NCI-H2081 treated with DMSO at 0.1 percent for 48 hours (cell line): ENCODE results near the gene SLC23A2.
"Not testable (repeated sequence)": the region's sequence is repeated elsewhere in the genome, so short reads cannot be mapped to it uniquely, and the experiment has no call there.

ENCODE experiments used
- DNase-seq: peaks from one replicate; lab custom pipeline; 2025; lab: John Stamatoyannopoulos, UW

Gene SLC23A2

GRCh38 chr20:4876731-4877130, 124.6 kb downstream of the SLC23A2 start:
- no peak for DNase-seq

GRCh38 chr20:4876301-4876700, 125.0 kb downstream of the SLC23A2 start:
- DNase-seq: no peak

GRCh38 chr20:4875578-4876067, 125.7 kb downstream of the SLC23A2 start:
- DNase-seq: peak; percentile 77

- no peak for DNase-seq
These were observed 127.9 kb downstream of the SLC23A2 start for GRCh38 chr20:4873396-4873795.

GRCh38 chr20:4871486-4871885, 129.8 kb downstream of the SLC23A2 start:
- no peak for DNase-seq

- DNase-seq: no peak
These were observed 130.4 kb downstream of the SLC23A2 start for GRCh38 chr20:4870906-4871305.

- DNase-seq: no peak
These were observed 131.8 kb downstream of the SLC23A2 start for GRCh38 chr20:4869290-4870193.

- no peak for DNase-seq
These were observed 134.3 kb downstream of the SLC23A2 start for GRCh38 chr20:4867051-4867450.

- DNase-seq: no peak
These were observed 134.9 kb downstream of the SLC23A2 start for GRCh38 chr20:4866429-4866828.

GRCh38 chr20:4864311-4864752, 137.0 kb downstream of the SLC23A2 start:
- DNase-seq: no peak

- DNase-seq: no peak
These were observed 138.6 kb downstream of the SLC23A2 start for GRCh38 chr20:4862661-4863060.

GRCh38 chr20:4861961-4862360, 139.3 kb downstream of the SLC23A2 start:
- DNase-seq: no peak

GRCh38 chr20:4858000-4858399, 143.3 kb downstream of the SLC23A2 start:
- DNase-seq: no peak

GRCh38 chr20:4856022-4856755, 145.1 kb downstream of the SLC23A2 start:
- DNase-seq: no peak

- DNase-seq: no peak
These were observed 145.8 kb downstream of the SLC23A2 start for GRCh38 chr20:4855555-4855954.

GRCh38 chr20:4855097-4855496, 146.2 kb downstream of the SLC23A2 start:
- DNase-seq: no peak

- no peak for DNase-seq
These were observed 146.8 kb downstream of the SLC23A2 start for GRCh38 chr20:4854561-4854901.

GRCh38 chr20:4853757-4854560, 147.4 kb downstream of the SLC23A2 start:
- DNase-seq: no peak

- DNase-seq: no peak
These were observed 148.3 kb downstream of the SLC23A2 start for GRCh38 chr20:4853004-4853403.

- no peak for DNase-seq
These were observed 150.3 kb downstream of the SLC23A2 start for GRCh38 chr20:4850960-4851359.

- DNase-seq: not testable (repeated sequence)
These were observed 152.5 kb downstream of the SLC23A2 start for GRCh38 chr20:4848829-4849228.

- DNase-seq: no peak
These were observed 153.3 kb downstream of the SLC23A2 start for GRCh38 chr20:4848041-4848440.
